Endothelial cell of umbilical vein (primary cell): Measurements from ENCODE around the gene PMFBP1. TPM values are rescaled to one million over a fixed set of nuclear protein-coding genes. Genes with fewer than 3 reads are reported as not detected.

Source experiments
- BruUV-seq: library from RNA; stranded (reverse); fragments of 400-500 nt; replicated peaks from 2 replicates; lab custom pipeline; 2021; lab: Mats Ljungman, UMichigan
- CTCF ChIA-PET: fragments of 300-600, 350-600 bp; sonication (Branson Sonifier 250); formaldehyde crosslinking; loops from one replicate; lab custom pipeline; 2021; ENCODE audit warnings: antibody characterized with exemption, inconsistent platforms; lab: Charles Lee
- POLR2A ChIA-PET: fragments of 300-600, 350-600 bp; sonication (Branson Sonifier 250); formaldehyde crosslinking; loops from one replicate; lab custom pipeline; 2021; ENCODE audit warnings: antibody characterized with exemption, inconsistent platforms; lab: Charles Lee
- DNase-seq: peaks from one replicate; pipeline ENCODE4 v3.0.0-alpha.2; 2011; ENCODE audit warnings: low read depth, low spot score
- FAIRE-seq: peaks from 2 replicates; lab custom pipeline; 2011; peaks lifted over from hg19 to GRCh38; lab: Jason Lieb, UNC
- H2AFZ ChIP-seq: 2 replicates; pipeline ENCODE4 v1.6.0; 2012; ENCODE audit warnings: low read depth, low read length, control low read depth, inconsistent platforms
- H3K27ac ChIP-seq: 2 replicates; pipeline ENCODE4 v1.5.1; 2011; ENCODE audit warnings: low read depth, mild to moderate bottlenecking, control low read depth, low read length, moderate library complexity; ENCODE audit not compliant: insufficient read depth
- H3K27me3 ChIP-seq, 2 experiments: 2 replicates each; pipeline versions ENCODE4 v1.6.0 to v1.6.1; 2011; ENCODE audit warnings: low read length in 2 of 2, mixed read lengths in 1 of 2; ENCODE audit not compliant: control insufficient read depth in 2 of 2, insufficient read depth in 2 of 2
- H3K36me3 ChIP-seq, 2 experiments: 2 replicates in 1 of 2; 3 replicates in 1 of 2; pipeline ENCODE4 v1.5.1; 2011; ENCODE audit warnings: low read length in 2 of 2, mild to moderate bottlenecking in 1 of 2, moderate library complexity in 1 of 2; ENCODE audit not compliant: control insufficient read depth in 2 of 2, insufficient read depth in 2 of 2; ENCODE audit errors: extremely low read depth in 1 of 2
- H3K4me1 ChIP-seq: 3 replicates; pipeline ENCODE4 v1.5.1; 2011; ENCODE audit warnings: mild to moderate bottlenecking, low read length; ENCODE audit not compliant: control insufficient read depth, insufficient read depth; ENCODE audit errors: extremely low read depth
- H3K4me2 ChIP-seq: 2 replicates; pipeline ENCODE4 v1.6.1; 2011; ENCODE audit warnings: low read length, control low read depth, mixed read lengths; ENCODE audit not compliant: insufficient read depth
- H3K4me3 ChIP-seq, 3 experiments: fragments of 200-600 bp in 1 of 3; sonication (generic), shearing (Covaris generic) in 1 of 3; replicated peaks in 1 of 3; 2 replicates each; pipeline ENCODE4 v1.5.1; 2011 to 2016; ENCODE audit warnings: control low read depth in 3 of 3, low read length in 3 of 3, mild to moderate bottlenecking in 2 of 3, inconsistent platforms in 1 of 3, low read depth in 1 of 3, moderate library complexity in 1 of 3; ENCODE audit not compliant: insufficient read depth in 1 of 3
- H3K79me2 ChIP-seq: 2 replicates; pipeline ENCODE4 v1.6.0; 2012; ENCODE audit warnings: low read length, inconsistent platforms; ENCODE audit not compliant: control insufficient read depth, insufficient read depth
- H3K9ac ChIP-seq: replicated peaks from 2 replicates; pipeline ENCODE3; 2011; ENCODE audit warnings: low read length, control low read depth; ENCODE audit not compliant: insufficient read depth; ENCODE audit errors: extremely low read depth
- H3K9me1 ChIP-seq: replicated peaks from 3 replicates; pipeline ENCODE4 v1.6.0; 2011; ENCODE audit warnings: mild to moderate bottlenecking, low read length; ENCODE audit not compliant: control insufficient read depth, insufficient read depth; ENCODE audit errors: extremely low read depth
- H3K9me3 ChIP-seq: replicated peaks from 2 replicates; pipeline ENCODE4 v1.5.1; 2012; ENCODE audit warnings: low read length, inconsistent platforms; ENCODE audit not compliant: control insufficient read depth, insufficient read depth
- H4K20me1 ChIP-seq: replicated peaks from 2 replicates; pipeline ENCODE3; 2011; ENCODE audit warnings: mild to moderate bottlenecking, low read length; ENCODE audit not compliant: control insufficient read depth, insufficient read depth; ENCODE audit errors: extremely low read depth
- CTCF ChIP-seq, 2 donors: IDR thresholded peaks; 1 replicate in 1 of 2; 2 replicates in 1 of 2; pipeline ENCODE4 v1.5.1; 2011; ENCODE audit warnings: low read length in 2 of 2, mild to moderate bottlenecking in 2 of 2, moderate library complexity in 2 of 2, control low read depth in 1 of 2, inconsistent platforms in 1 of 2, low read depth in 1 of 2; ENCODE audit not compliant: insufficient read depth in 1 of 2; ENCODE audit errors: extremely low read depth in 1 of 2
- EZH2 ChIP-seq: IDR thresholded peaks from 2 replicates; pipeline ENCODE4 v1.6.1; 2012; ENCODE audit warnings: borderline replicate concordance, low read depth, mild to moderate bottlenecking, moderate library complexity, low read length, inconsistent platforms; ENCODE audit not compliant: severe bottlenecking
- FOS ChIP-seq: IDR thresholded peaks from 2 replicates; pipeline ENCODE4 v1.6.1; 2011; ENCODE audit warnings: mild to moderate bottlenecking, low read length, moderate library complexity, borderline replicate concordance; ENCODE audit not compliant: insufficient read depth
- GATA2 ChIP-seq: IDR thresholded peaks from 2 replicates; pipeline ENCODE4 v1.7.0; 2011; ENCODE audit warnings: low read depth, mild to moderate bottlenecking, moderate library complexity, mixed read lengths, low read length; ENCODE audit not compliant: insufficient read length, insufficient read depth
- JUN ChIP-seq: IDR thresholded peaks from 2 replicates; pipeline ENCODE4 v1.6.1; 2011; ENCODE audit warnings: borderline replicate concordance, low read depth; ENCODE audit not compliant: insufficient read length, insufficient read depth
- MAX ChIP-seq: IDR thresholded peaks from 2 replicates; pipeline ENCODE4 v1.6.1; 2011; ENCODE audit not compliant: insufficient read depth, insufficient read length
- MYC ChIP-seq: IDR thresholded peaks from one replicate; pipeline ENCODE4 v1.6.1; 2011; ENCODE audit warnings: mild to moderate bottlenecking, low read depth, low read length
- POLR2A ChIP-seq: IDR thresholded peaks from 2 replicates; pipeline ENCODE4 v1.6.1; 2012; ENCODE audit warnings: low read depth, mild to moderate bottlenecking, control low read depth, low read length
- POLR2AphosphoS5 ChIP-seq: IDR thresholded peaks from 2 replicates; pipeline ENCODE4 v1.6.1; 2012; ENCODE audit warnings: low read depth, mild to moderate bottlenecking, control low read depth, low read length, moderate library complexity; ENCODE audit not compliant: insufficient read depth
- dilution Hi-C: fragments of 300-500 bp; cut with MboI; formaldehyde crosslinking; loops from one replicate; pipeline ENCODE4 v1.15.0; 2019; ENCODE audit warnings: low sequenced_read_pairs; ENCODE audit not compliant: extremely low pct_ligation_motif_present
- intact Hi-C: fragments of 100-400 bp; cut with micrococcal nuclease; formaldehyde crosslinking; loops from one replicate; pipeline ENCODE4 v1.10.0; 2022
- polyA plus RNA-seq, 4 experiments: library from polyadenylated mRNA; depleted of rRNA in 3 of 4; stranded (reverse) in 3 of 4; unstranded in 1 of 4; fragments of >200 nt; gene quantifications; 2 replicates each; pipeline versions ENCODE4 v1.2.1 to v1.2.3, GENCODE V29; 2011 to 2012; ENCODE audit warnings: missing spikeins in 1 of 4
- total RNA-seq: library from RNA; stranded (reverse); gene quantifications from 2 replicates; pipeline ENCODE4 v1.2.3, GENCODE V29; 2021

PMFBP1 gene
- total and polyA plus RNA-seq, 2 donors (not counting 3 experiments of a cell fraction or from before 2014, with no cell fraction given) = 0.12 to 0.42 TPM

GRCh38 chr16:72085002-72085401 is 87.0 kb downstream of the PMFBP1 start:
- Histone ChIP-seq H3K9ac (no peak overlapping the region), H3K4me1 (no peaks in the 10 kb centered on the region), H3K9me1 (no peaks in the 10 kb centered on the region), H3K4me3 (no peak overlapping the region), H3K27ac (no peak overlapping the region), H3K79me2 (peaks cover 4% of the 10 kb centered on the region), H3K27me3 (no peaks in the 10 kb centered on the region), H2AFZ (no peak overlapping the region), H3K4me2 (no peak overlapping the region), H4K20me1 (no peaks in the 10 kb centered on the region), H3K9me3 (no peaks in the 10 kb centered on the region), H3K36me3 (peaks cover 15% of the 10 kb centered on the region in 2 experiments)
- CTCF ChIA-PET = interaction anchor here (1.8 kb wide), 1 partner anchor 19 kb away, joined by 5 read pairs; no protein-coding TSS in a partner anchor
- FAIRE-seq (no peak), DNase-seq (no peak)
- dilution Hi-C loops = no loop called here
- TF ChIP-seq FOS (no peak), POLR2A (no peak), CTCF (IDR thresholded peaks at IDR 0.05; ENCODE audit: extremely low read depth in 1 of 2, insufficient read depth in 1 of 2, low read depth in 1 of 2, low read length in 2 of 2) (no peak), MYC (no peak), EZH2 (no peak), MAX (no peak), POLR2AphosphoS5 (no peak), GATA2 (no peak), JUN (no peak)
- no TSS peak for BruUV-seq
- intact Hi-C loops = no loop called here
- POLR2A ChIA-PET = no interaction called here
